Vagina (tissue), 2 donors: ENCODE results near the gene ITPR3. TPM values are rescaled to one million over a fixed set of nuclear protein-coding genes. Genes with fewer than 3 reads are reported as not detected.

Experiments used
- DNase-seq, 2 donors: peaks; one replicate each; pipeline ENCODE4 v3.0.0-alpha.2; 2017; ENCODE audit errors: extremely low spot score in 2 of 2
- H3K27ac ChIP-seq: fragments of 200-600 bp; sonication (generic); one replicate; pipeline ENCODE4 v1.5.1; 2019
- H3K27me3 ChIP-seq: fragments of 200-600 bp; sonication (generic); one replicate; pipeline ENCODE4 v1.5.1; 2019
- H3K36me3 ChIP-seq, 2 donors: fragments of 200-600 bp; sonication (generic); one replicate each; pipeline ENCODE4 v1.5.1; 2017 to 2019
- H3K4me1 ChIP-seq: fragments of 200-600 bp; sonication (generic); one replicate; pipeline ENCODE4 v1.5.1; 2019
- H3K4me3 ChIP-seq, 2 donors: fragments of 200-600 bp; sonication (generic); 1 replicate in 1 of 2; 2 replicates in 1 of 2; pipeline ENCODE4 v1.5.1; 2016 to 2019
- H3K9me3 ChIP-seq: fragments of 200-600 bp; sonication (generic); one replicate; pipeline ENCODE4 v1.5.1; 2019
- CTCF ChIP-seq, 3 experiments: fragments of 450-650 bp in 2 of 3; fragments of 200-600 bp in 1 of 3; sonication (generic) in 1 of 3; IDR thresholded peaks; one replicate each; pipeline ENCODE4 v1.5.1; 2017 to 2019; ENCODE audit warnings: antibody characterized with exemption in 3 of 3, mild to moderate bottlenecking in 2 of 3, moderate library complexity in 2 of 3
- POLR2A ChIP-seq, 2 donors: fragments of 450-650 bp; IDR thresholded peaks; one replicate each; pipeline ENCODE4 v1.6.1; 2017; ENCODE audit warnings: antibody characterized with exemption in 2 of 2, mild to moderate bottlenecking in 2 of 2, moderate library complexity in 2 of 2
- POLR2AphosphoS5 ChIP-seq, 2 donors: sonication (generic); formaldehyde crosslinking; IDR thresholded peaks; one replicate each; pipeline ENCODE4 v1.9.0; 2017; ENCODE audit warnings: antibody characterized with exemption in 2 of 2, mild to moderate bottlenecking in 2 of 2, low read depth in 1 of 2; ENCODE audit not compliant: insufficient read depth in 1 of 2
- intact Hi-C: fragments of 100-400 bp; cut with DNase I; formaldehyde crosslinking; loops from one replicate; pipeline ENCODE4 v1.15.1; 2023
- total RNA-seq: library from RNA; depleted of rRNA; stranded (reverse); fragments of >200 nt; gene quantifications from one replicate; pipeline ENCODE4 v1.2.3, GENCODE V29; 2016

Gene ITPR3
- total RNA-seq, 1 donor from 2014 or later = 50.1 TPM

- no peak for DNase-seq
- Histone ChIP-seq H3K4me3 (no peak overlapping the region), H3K36me3 (no peaks in the 10 kb centered on the region), H3K27me3 (no peaks in the 10 kb centered on the region), H3K27ac (no peak overlapping the region), H3K9me3 (no peaks in the 10 kb centered on the region), H3K4me1 (peaks cover 15% of the 10 kb centered on the region)
- intact Hi-C loops = no loop called here
- TF ChIP-seq CTCF (IDR thresholded peaks at IDR 0.05) (no peak), POLR2A (IDR thresholded peaks at IDR 0.05) (no peak), POLR2AphosphoS5 (IDR thresholded peaks at IDR 0.05; ENCODE audit: insufficient read depth in 1 of 2, low read depth in 1 of 2) (no peak)
Observed at GRCh38 chr6:33722103-33722623, 101.0 kb downstream of the ITPR3 start.

GRCh38 chr6:33723371-33724085, 102.4 kb downstream of the ITPR3 start:
- no peak for TF ChIP-seq POLR2AphosphoS5 (IDR thresholded peaks at IDR 0.05; ENCODE audit: insufficient read depth in 1 of 2, low read depth in 1 of 2)
- no peak for TF ChIP-seq CTCF (IDR thresholded peaks at IDR 0.05)
- no peak for TF ChIP-seq POLR2A (IDR thresholded peaks at IDR 0.05)
- no peaks in the 10 kb centered on the region for H3K36me3 ChIP-seq
- no peaks in the 10 kb centered on the region for H3K9me3 ChIP-seq
- no peak overlapping the region for H3K27ac ChIP-seq
- no peak for DNase-seq
- H3K4me3 ChIP-seq = no peak overlapping the region
- intact Hi-C loops = no loop called here
- no peaks in the 10 kb centered on the region for H3K27me3 ChIP-seq
- H3K4me1 ChIP-seq = peaks cover 2% of the 10 kb centered on the region

GRCh38 chr6:33724102-33725023, 103.2 kb downstream of the ITPR3 start:
- H3K4me1 ChIP-seq = no peaks in the 10 kb centered on the region
- no peaks in the 10 kb centered on the region for H3K27me3 ChIP-seq
- no peaks in the 10 kb centered on the region for H3K36me3 ChIP-seq
- H3K27ac ChIP-seq = no peak overlapping the region
- TF ChIP-seq POLR2A (IDR thresholded peaks at IDR 0.05) (no peak), CTCF (IDR thresholded peaks at IDR 0.05) (no peak), POLR2AphosphoS5 (IDR thresholded peaks at IDR 0.05; ENCODE audit: insufficient read depth in 1 of 2, low read depth in 1 of 2) (no peak)
- no peaks in the 10 kb centered on the region for H3K9me3 ChIP-seq
- H3K4me3 ChIP-seq = no peak overlapping the region
- no peak for DNase-seq
- intact Hi-C loops = no loop called here

GRCh38 chr6:33725222-33725621, 104.1 kb downstream of the ITPR3 start:
- no peak overlapping the region for H3K27ac ChIP-seq
- no peak overlapping the region for H3K4me3 ChIP-seq
- H3K36me3 ChIP-seq = no peaks in the 10 kb centered on the region
- intact Hi-C loops = no loop called here
- H3K9me3 ChIP-seq = no peaks in the 10 kb centered on the region
- TF ChIP-seq POLR2A (IDR thresholded peaks at IDR 0.05) (no peak), POLR2AphosphoS5 (IDR thresholded peaks at IDR 0.05; ENCODE audit: insufficient read depth in 1 of 2, low read depth in 1 of 2) (no peak), CTCF (IDR thresholded peaks at IDR 0.05) (no peak)
- DNase-seq = no peak
- no peaks in the 10 kb centered on the region for H3K4me1 ChIP-seq
- no peaks in the 10 kb centered on the region for H3K27me3 ChIP-seq
